Measurements from ENCODE around the gene RPL18. TPM values are rescaled to one million over a fixed set of nuclear protein-coding genes. Genes with fewer than 3 reads are reported as not detected.

Gene RPL18
- total RNA-seq, 1 experiment from 2014 or later = 1,417 TPM

GRCh38 chr19:48661711-48662090, 42.7 kb upstream of the RPL18 start:
- H3K27me3 ChIP-seq (replicated peaks; ENCODE audit: insufficient read depth, low read depth, low read length, poor library complexity) = no peaks in the 10 kb centered on the region
- ChIA-PET CTCF (no interaction called here), POLR2A (ENCODE audit: low non-redundant PET) (interaction anchor here (0.6 kb wide), 1 partner anchor 14 kb away, joined by 5 read pairs; no protein-coding TSS in a partner anchor)
- no peak overlapping the region for H3K27ac ChIP-seq (ENCODE audit: low read depth, low read length, poor library complexity, severe bottlenecking)
- no peak for TF ChIP-seq CTCF (conservative IDR thresholded peaks at IDR 0.05; ENCODE audit: low read depth, low read length)
- TF ChIP-seq EZH2 (IDR thresholded peaks at IDR 0.05; ENCODE audit: borderline replicate concordance, low read depth, low read length, poor library complexity, severe bottlenecking) = no peak
- no peaks in the 10 kb centered on the region for H3K9me3 ChIP-seq (ENCODE audit: low read depth, low read length, poor library complexity, severe bottlenecking)
- H3K4me1 ChIP-seq (ENCODE audit: insufficient read depth, low read length, poor library complexity, severe bottlenecking) = no peaks in the 10 kb centered on the region
- H3K36me3 ChIP-seq (ENCODE audit: insufficient read depth, low read length, poor library complexity, severe bottlenecking) = no peaks in the 10 kb centered on the region
- no peak overlapping the region for H3K4me3 ChIP-seq (ENCODE audit: low read depth, low read length, poor library complexity, severe bottlenecking)
- no peak for DNase-seq (ENCODE audit: low spot score)
- intact Hi-C loops (cut with micrococcal nuclease; ENCODE audit: unreplicated experiment) = no loop called here
- no TSS peak for BruUV-seq (replicated peaks)

GRCh38 chr19:48660852-48661710, 42.1 kb upstream of the RPL18 start:
- Histone ChIP-seq H3K36me3 (ENCODE audit: insufficient read depth, low read length, poor library complexity, severe bottlenecking) (no peaks in the 10 kb centered on the region), H3K4me3 (ENCODE audit: low read depth, low read length, poor library complexity, severe bottlenecking) (no peak overlapping the region), H3K4me1 (ENCODE audit: insufficient read depth, low read length, poor library complexity, severe bottlenecking) (no peaks in the 10 kb centered on the region), H3K27me3 (replicated peaks; ENCODE audit: insufficient read depth, low read depth, low read length, poor library complexity) (no peaks in the 10 kb centered on the region), H3K27ac (ENCODE audit: low read depth, low read length, poor library complexity, severe bottlenecking) (peak overlapping the region; percentile 3), H3K9me3 (ENCODE audit: low read depth, low read length, poor library complexity, severe bottlenecking) (no peaks in the 10 kb centered on the region)
- DNase-seq (ENCODE audit: low spot score) = peak; percentile 86
- CTCF ChIA-PET = no interaction called here
- TF ChIP-seq CTCF (conservative IDR thresholded peaks at IDR 0.05; ENCODE audit: low read depth, low read length) = no peak
- no peak for TF ChIP-seq EZH2 (IDR thresholded peaks at IDR 0.05; ENCODE audit: borderline replicate concordance, low read depth, low read length, poor library complexity, severe bottlenecking)
- no TSS peak for BruUV-seq (replicated peaks)
- POLR2A ChIA-PET (ENCODE audit: low non-redundant PET) = no interaction called here
- intact Hi-C loops (cut with micrococcal nuclease; ENCODE audit: unreplicated experiment) = no loop called here

- Histone ChIP-seq H3K27me3 (replicated peaks; ENCODE audit: insufficient read depth, low read depth, low read length, poor library complexity) (no peaks in the 10 kb centered on the region), H3K36me3 (ENCODE audit: insufficient read depth, low read length, poor library complexity, severe bottlenecking) (no peaks in the 10 kb centered on the region), H3K9me3 (ENCODE audit: low read depth, low read length, poor library complexity, severe bottlenecking) (no peaks in the 10 kb centered on the region), H3K4me3 (ENCODE audit: low read depth, low read length, poor library complexity, severe bottlenecking) (no peak overlapping the region), H3K27ac (ENCODE audit: low read depth, low read length, poor library complexity, severe bottlenecking) (no peak overlapping the region), H3K4me1 (ENCODE audit: insufficient read depth, low read length, poor library complexity, severe bottlenecking) (peaks cover 1% of the 10 kb centered on the region)
- ChIA-PET CTCF (no interaction called here), POLR2A (ENCODE audit: low non-redundant PET) (no interaction called here)
- BruUV-seq (replicated peaks) = no TSS peak
- TF ChIP-seq CTCF (conservative IDR thresholded peaks at IDR 0.05; ENCODE audit: low read depth, low read length) = no peak
- TF ChIP-seq EZH2 (IDR thresholded peaks at IDR 0.05; ENCODE audit: borderline replicate concordance, low read depth, low read length, poor library complexity, severe bottlenecking) = no peak
- intact Hi-C loops (cut with micrococcal nuclease; ENCODE audit: unreplicated experiment) = no loop called here
- DNase-seq (ENCODE audit: low spot score) = no peak
Observed at GRCh38 chr19:48659768-48660167, 40.8 kb upstream of the RPL18 start.
